Retinal pigment epithelial cell (primary cell): Measurements from ENCODE around the gene RANGAP1.

Experiments used
- DNase-seq: peaks from one replicate; pipeline ENCODE4 v3.0.0-alpha.2; 2010; ENCODE audit warnings: low read depth
- H3K4me3 ChIP-seq: 2 replicates; pipeline ENCODE4 v1.5.1; 2011; ENCODE audit warnings: mild to moderate bottlenecking, low read length, control low read depth, moderate library complexity
- CTCF ChIP-seq: conservative IDR thresholded peaks from 2 replicates; pipeline ENCODE4 v1.5.1; 2011; ENCODE audit warnings: low read depth, low read length, control low read depth, inconsistent platforms

RANGAP1 gene

GRCh38 chr22:41273128-41273527, 12.9 kb downstream of the RANGAP1 start:
- no peak overlapping the region for H3K4me3 ChIP-seq
- no peak for DNase-seq
- no peak for TF ChIP-seq CTCF

GRCh38 chr22:41271787-41272186, 14.2 kb downstream of the RANGAP1 start:
- no peak for DNase-seq
- TF ChIP-seq CTCF: no peak
- no peak overlapping the region for H3K4me3 ChIP-seq

GRCh38 chr22:41267958-41268357, 18.0 kb downstream of the RANGAP1 start:
- DNase-seq: no peak
- TF ChIP-seq CTCF: no peak
- H3K4me3 ChIP-seq: no peak overlapping the region

GRCh38 chr22:41264408-41264941, 21.5 kb downstream of the RANGAP1 start:
- no peak for TF ChIP-seq CTCF
- no peak for DNase-seq
- no peak overlapping the region for H3K4me3 ChIP-seq

GRCh38 chr22:41263704-41264103, 22.3 kb downstream of the RANGAP1 start:
- H3K4me3 ChIP-seq: no peak overlapping the region
- TF ChIP-seq CTCF: no peak
- DNase-seq: no peak

GRCh38 chr22:41262250-41262765, 23.7 kb downstream of the RANGAP1 start:
- H3K4me3 ChIP-seq: no peak overlapping the region
- no peak for TF ChIP-seq CTCF
- DNase-seq: no peak

GRCh38 chr22:41261541-41262249, 24.3 kb downstream of the RANGAP1 start:
- no peak for TF ChIP-seq CTCF
- H3K4me3 ChIP-seq: no peak overlapping the region

More at GRCh38 chr22:41261541-41262249, 24.3 kb downstream of the RANGAP1 start:
- DNase-seq: no peak
